Endothelial cell of umbilical vein (primary cell): Measurements from ENCODE around the gene SV2A. TPM values are rescaled to one million over a fixed set of nuclear protein-coding genes. Genes with fewer than 3 reads are reported as not detected.

Source experiments
- BruUV-seq: library from RNA; stranded (reverse); fragments of 400-500 nt; replicated peaks from 2 replicates; lab custom pipeline; 2021; lab: Mats Ljungman, UMichigan
- CTCF ChIA-PET: fragments of 300-600, 350-600 bp; sonication (Branson Sonifier 250); formaldehyde crosslinking; loops from one replicate; lab custom pipeline; 2021; ENCODE audit warnings: antibody characterized with exemption, inconsistent platforms; lab: Charles Lee
- POLR2A ChIA-PET: fragments of 300-600, 350-600 bp; sonication (Branson Sonifier 250); formaldehyde crosslinking; loops from one replicate; lab custom pipeline; 2021; ENCODE audit warnings: antibody characterized with exemption, inconsistent platforms; lab: Charles Lee
- DNase-seq: peaks from one replicate; pipeline ENCODE4 v3.0.0-alpha.2; 2011; ENCODE audit warnings: low read depth, low spot score
- FAIRE-seq: peaks from 2 replicates; lab custom pipeline; 2011; peaks lifted over from hg19 to GRCh38; lab: Jason Lieb, UNC
- H2AFZ ChIP-seq: 2 replicates; pipeline ENCODE4 v1.6.0; 2012; ENCODE audit warnings: low read depth, low read length, control low read depth, inconsistent platforms
- H3K27ac ChIP-seq: 2 replicates; pipeline ENCODE4 v1.5.1; 2011; ENCODE audit warnings: low read depth, mild to moderate bottlenecking, control low read depth, low read length, moderate library complexity; ENCODE audit not compliant: insufficient read depth
- H3K27me3 ChIP-seq, 2 experiments: 2 replicates each; pipeline versions ENCODE4 v1.6.0 to v1.6.1; 2011; ENCODE audit warnings: low read length in 2 of 2, mixed read lengths in 1 of 2; ENCODE audit not compliant: control insufficient read depth in 2 of 2, insufficient read depth in 2 of 2
- H3K36me3 ChIP-seq, 2 experiments: 2 replicates in 1 of 2; 3 replicates in 1 of 2; pipeline ENCODE4 v1.5.1; 2011; ENCODE audit warnings: low read length in 2 of 2, mild to moderate bottlenecking in 1 of 2, moderate library complexity in 1 of 2; ENCODE audit not compliant: control insufficient read depth in 2 of 2, insufficient read depth in 2 of 2; ENCODE audit errors: extremely low read depth in 1 of 2
- H3K4me1 ChIP-seq: 3 replicates; pipeline ENCODE4 v1.5.1; 2011; ENCODE audit warnings: mild to moderate bottlenecking, low read length; ENCODE audit not compliant: control insufficient read depth, insufficient read depth; ENCODE audit errors: extremely low read depth
- H3K4me2 ChIP-seq: 2 replicates; pipeline ENCODE4 v1.6.1; 2011; ENCODE audit warnings: low read length, control low read depth, mixed read lengths; ENCODE audit not compliant: insufficient read depth
- H3K4me3 ChIP-seq, 3 experiments: fragments of 200-600 bp in 1 of 3; sonication (generic), shearing (Covaris generic) in 1 of 3; replicated peaks in 1 of 3; 2 replicates each; pipeline ENCODE4 v1.5.1; 2011 to 2016; ENCODE audit warnings: control low read depth in 3 of 3, low read length in 3 of 3, mild to moderate bottlenecking in 2 of 3, inconsistent platforms in 1 of 3, low read depth in 1 of 3, moderate library complexity in 1 of 3; ENCODE audit not compliant: insufficient read depth in 1 of 3
- H3K79me2 ChIP-seq: 2 replicates; pipeline ENCODE4 v1.6.0; 2012; ENCODE audit warnings: low read length, inconsistent platforms; ENCODE audit not compliant: control insufficient read depth, insufficient read depth
- H3K9ac ChIP-seq: replicated peaks from 2 replicates; pipeline ENCODE3; 2011; ENCODE audit warnings: low read length, control low read depth; ENCODE audit not compliant: insufficient read depth; ENCODE audit errors: extremely low read depth
- H3K9me1 ChIP-seq: replicated peaks from 3 replicates; pipeline ENCODE4 v1.6.0; 2011; ENCODE audit warnings: mild to moderate bottlenecking, low read length; ENCODE audit not compliant: control insufficient read depth, insufficient read depth; ENCODE audit errors: extremely low read depth
- H3K9me3 ChIP-seq: replicated peaks from 2 replicates; pipeline ENCODE4 v1.5.1; 2012; ENCODE audit warnings: low read length, inconsistent platforms; ENCODE audit not compliant: control insufficient read depth, insufficient read depth
- H4K20me1 ChIP-seq: replicated peaks from 2 replicates; pipeline ENCODE3; 2011; ENCODE audit warnings: mild to moderate bottlenecking, low read length; ENCODE audit not compliant: control insufficient read depth, insufficient read depth; ENCODE audit errors: extremely low read depth
- EZH2 ChIP-seq: IDR thresholded peaks from 2 replicates; pipeline ENCODE4 v1.6.1; 2012; ENCODE audit warnings: borderline replicate concordance, low read depth, mild to moderate bottlenecking, moderate library complexity, low read length, inconsistent platforms; ENCODE audit not compliant: severe bottlenecking
- FOS ChIP-seq: IDR thresholded peaks from 2 replicates; pipeline ENCODE4 v1.6.1; 2011; ENCODE audit warnings: mild to moderate bottlenecking, low read length, moderate library complexity, borderline replicate concordance; ENCODE audit not compliant: insufficient read depth
- GATA2 ChIP-seq: IDR thresholded peaks from 2 replicates; pipeline ENCODE4 v1.7.0; 2011; ENCODE audit warnings: low read depth, mild to moderate bottlenecking, moderate library complexity, mixed read lengths, low read length; ENCODE audit not compliant: insufficient read length, insufficient read depth
- JUN ChIP-seq: IDR thresholded peaks from 2 replicates; pipeline ENCODE4 v1.6.1; 2011; ENCODE audit warnings: borderline replicate concordance, low read depth; ENCODE audit not compliant: insufficient read length, insufficient read depth
- MYC ChIP-seq: IDR thresholded peaks from one replicate; pipeline ENCODE4 v1.6.1; 2011; ENCODE audit warnings: mild to moderate bottlenecking, low read depth, low read length
- POLR2A ChIP-seq: IDR thresholded peaks from 2 replicates; pipeline ENCODE4 v1.6.1; 2012; ENCODE audit warnings: low read depth, mild to moderate bottlenecking, control low read depth, low read length
- POLR2AphosphoS5 ChIP-seq: IDR thresholded peaks from 2 replicates; pipeline ENCODE4 v1.6.1; 2012; ENCODE audit warnings: low read depth, mild to moderate bottlenecking, control low read depth, low read length, moderate library complexity; ENCODE audit not compliant: insufficient read depth
- dilution Hi-C: fragments of 300-500 bp; cut with MboI; formaldehyde crosslinking; loops from one replicate; pipeline ENCODE4 v1.15.0; 2019; ENCODE audit warnings: low sequenced_read_pairs; ENCODE audit not compliant: extremely low pct_ligation_motif_present
- intact Hi-C: fragments of 100-400 bp; cut with micrococcal nuclease; formaldehyde crosslinking; loops from one replicate; pipeline ENCODE4 v1.10.0; 2022
- polyA plus RNA-seq, 4 experiments: library from polyadenylated mRNA; depleted of rRNA in 3 of 4; stranded (reverse) in 3 of 4; unstranded in 1 of 4; fragments of >200 nt; gene quantifications; 2 replicates each; pipeline versions ENCODE4 v1.2.1 to v1.2.3, GENCODE V29; 2011 to 2012; ENCODE audit warnings: missing spikeins in 1 of 4
- total RNA-seq: library from RNA; stranded (reverse); gene quantifications from 2 replicates; pipeline ENCODE4 v1.2.3, GENCODE V29; 2021
- TF ChIP-seq, protein P1 (sequence below): IDR thresholded peaks from 2 replicates; pipeline ENCODE4 v1.6.1; 2011; ENCODE audit not compliant: insufficient read depth, insufficient read length
- TF ChIP-seq, protein P2 (sequence below), 2 donors: IDR thresholded peaks; 1 replicate in 1 of 2; 2 replicates in 1 of 2; pipeline ENCODE4 v1.5.1; 2011; ENCODE audit warnings: low read length in 2 of 2, mild to moderate bottlenecking in 2 of 2, moderate library complexity in 2 of 2, control low read depth in 1 of 2, inconsistent platforms in 1 of 2, low read depth in 1 of 2; ENCODE audit not compliant: insufficient read depth in 1 of 2; ENCODE audit errors: extremely low read depth in 1 of 2

Gene SV2A
- total and polyA plus RNA-seq, 2 donors (not counting 3 experiments of a cell fraction or from before 2014, with no cell fraction given), result 2.9 to 5.4 TPM

DNA sequence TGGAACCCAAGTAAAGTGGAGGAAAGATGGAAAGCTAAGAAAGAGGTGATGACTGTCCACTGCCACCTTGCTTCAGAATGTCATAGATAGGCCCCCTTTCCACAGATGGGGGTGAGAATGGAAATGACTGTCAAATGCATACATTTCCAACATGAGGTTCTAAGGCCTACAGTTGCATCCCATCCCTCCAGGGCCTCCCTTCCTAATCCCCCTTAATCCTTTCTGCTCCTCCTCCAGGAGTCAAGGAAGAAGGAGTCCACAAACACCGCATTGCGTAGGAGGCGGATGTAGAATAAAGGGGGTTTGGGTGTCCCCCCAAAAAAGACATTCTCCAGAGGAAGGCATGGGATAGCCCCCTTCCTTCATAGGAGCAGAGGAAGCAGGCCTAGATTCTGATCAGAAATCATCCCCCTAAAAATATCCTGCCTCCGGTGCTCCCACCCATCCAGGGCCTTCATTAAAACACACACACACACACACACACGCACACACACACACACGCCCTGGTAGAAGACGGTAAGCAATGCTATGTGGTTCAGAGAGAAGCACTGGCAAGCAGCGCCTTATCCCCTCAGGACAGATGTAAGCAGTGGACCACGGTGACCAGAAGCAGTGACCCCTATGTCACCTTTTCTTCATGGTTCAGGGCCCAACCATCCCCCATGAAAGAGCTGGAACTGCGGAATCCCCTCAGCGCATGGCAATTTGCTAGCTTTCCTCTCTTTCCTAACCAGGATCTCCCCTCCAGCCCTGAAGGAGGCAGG is 2.0 kb downstream of the SV2A start:
- dilution Hi-C loops (no loop called here), intact Hi-C loops (no loop called here)
- Histone ChIP-seq H3K4me1 (peaks cover 3% of the 10 kb centered on the region), H3K27me3 (peaks cover 17 to 25% of the 10 kb centered on the region in 2 experiments), H3K9me3 (no peaks in the 10 kb centered on the region), H4K20me1 (no peaks in the 10 kb centered on the region), H3K9me1 (no peaks in the 10 kb centered on the region), H2AFZ (no peak overlapping the region), H3K36me3 (no peaks in the 10 kb centered on the region), H3K4me2 (no peak overlapping the region), H3K79me2 (no peaks in the 10 kb centered on the region), H3K9ac (no peak overlapping the region), H3K4me3 (no peak overlapping the region), H3K27ac (no peak overlapping the region)
- CTCF ChIA-PET, result interaction anchor here (1.5 kb wide), 1 partner anchor 271 kb away, joined by 4 read pairs; no protein-coding TSS in a partner anchor
- FAIRE-seq, result no peak
- TF ChIP-seq FOS, result no peak
- no peak for TF ChIP-seq MYC
- no peak for TF ChIP-seq POLR2A
- no peak for TF ChIP-seq EZH2
- TF ChIP-seq, protein P1, sequence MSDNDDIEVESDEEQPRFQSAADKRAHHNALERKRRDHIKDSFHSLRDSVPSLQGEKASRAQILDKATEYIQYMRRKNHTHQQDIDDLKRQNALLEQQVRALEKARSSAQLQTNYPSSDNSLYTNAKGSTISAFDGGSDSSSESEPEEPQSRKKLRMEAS, result no peak
- TF ChIP-seq POLR2AphosphoS5, result no peak
- TF ChIP-seq GATA2, result no peak
- TF ChIP-seq JUN, result no peak
- TF ChIP-seq, protein P2, sequence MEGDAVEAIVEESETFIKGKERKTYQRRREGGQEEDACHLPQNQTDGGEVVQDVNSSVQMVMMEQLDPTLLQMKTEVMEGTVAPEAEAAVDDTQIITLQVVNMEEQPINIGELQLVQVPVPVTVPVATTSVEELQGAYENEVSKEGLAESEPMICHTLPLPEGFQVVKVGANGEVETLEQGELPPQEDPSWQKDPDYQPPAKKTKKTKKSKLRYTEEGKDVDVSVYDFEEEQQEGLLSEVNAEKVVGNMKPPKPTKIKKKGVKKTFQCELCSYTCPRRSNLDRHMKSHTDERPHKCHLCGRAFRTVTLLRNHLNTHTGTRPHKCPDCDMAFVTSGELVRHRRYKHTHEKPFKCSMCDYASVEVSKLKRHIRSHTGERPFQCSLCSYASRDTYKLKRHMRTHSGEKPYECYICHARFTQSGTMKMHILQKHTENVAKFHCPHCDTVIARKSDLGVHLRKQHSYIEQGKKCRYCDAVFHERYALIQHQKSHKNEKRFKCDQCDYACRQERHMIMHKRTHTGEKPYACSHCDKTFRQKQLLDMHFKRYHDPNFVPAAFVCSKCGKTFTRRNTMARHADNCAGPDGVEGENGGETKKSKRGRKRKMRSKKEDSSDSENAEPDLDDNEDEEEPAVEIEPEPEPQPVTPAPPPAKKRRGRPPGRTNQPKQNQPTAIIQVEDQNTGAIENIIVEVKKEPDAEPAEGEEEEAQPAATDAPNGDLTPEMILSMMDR (IDR thresholded peaks at IDR 0.05; ENCODE audit: extremely low read depth in 1 of 2, insufficient read depth in 1 of 2, low read depth in 1 of 2, low read length in 2 of 2), result no peak
- no TSS peak for BruUV-seq
- no peak for DNase-seq
- POLR2A ChIA-PET, result no interaction called here
